A172 (cell line): ENCODE measurements around the gene SYNDIG1. TPM values are rescaled to one million over a fixed set of nuclear protein-coding genes. Genes with fewer than 3 reads are reported as not detected.

Experiments used
- DNase-seq: peaks from one replicate; pipeline ENCODE4 v3.0.0-alpha.2; 2015; ENCODE audit warnings: low spot score
- total RNA-seq: library from RNA; depleted of rRNA; stranded (reverse); fragments of >200 nt; shearing (Covaris generic); gene quantifications from 2 replicates; pipeline ENCODE4 v1.2.3, GENCODE V29; 2014

SYNDIG1 gene
- total RNA-seq, 1 experiment from 2014 or later = 5.2 TPM

DNA sequence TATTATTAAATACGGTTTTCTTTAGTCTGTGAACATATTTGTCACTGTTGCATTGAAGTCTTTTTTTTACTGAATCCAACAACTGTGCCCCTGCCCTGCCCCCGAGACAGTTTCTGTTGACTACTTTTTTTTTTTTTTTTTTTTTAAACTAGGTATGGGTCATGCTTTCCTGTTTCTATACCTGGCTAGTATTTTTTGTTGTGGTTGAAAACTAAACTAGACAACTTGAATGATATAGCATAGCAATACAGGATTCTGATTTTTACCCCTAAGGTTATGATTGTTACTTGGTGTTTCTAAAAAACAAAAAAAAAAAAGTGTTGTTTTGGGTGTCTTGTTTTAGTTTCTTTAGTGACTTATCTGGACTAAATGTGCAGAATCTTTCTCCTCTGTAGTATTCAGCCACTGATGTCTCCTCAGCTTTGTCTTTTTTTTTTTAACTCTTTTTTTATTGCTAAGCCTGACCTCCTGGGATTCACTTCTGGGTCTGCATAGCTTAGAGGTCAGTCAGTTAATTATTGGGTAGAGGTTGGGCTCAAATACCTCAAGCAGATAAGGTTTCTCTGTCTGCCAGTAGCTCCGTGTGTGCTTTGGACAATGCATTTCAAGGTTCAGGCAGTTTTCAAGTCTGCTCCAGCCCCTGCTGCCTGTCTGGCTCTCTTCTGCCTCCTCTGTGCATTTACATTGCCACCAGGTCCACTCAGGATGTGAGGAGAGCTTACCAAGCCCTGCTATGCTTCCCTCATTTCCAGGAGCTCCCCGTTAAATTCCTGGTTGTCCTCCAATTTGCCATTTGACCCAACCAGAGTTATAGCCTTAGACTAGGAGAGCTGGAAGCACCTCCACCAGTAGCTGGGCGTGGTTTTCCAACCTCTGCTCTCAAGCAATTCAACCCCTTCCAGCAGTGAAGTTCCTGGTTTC lies 91.4 kb downstream of the SYNDIG1 start:
- peak; percentile 21 for DNase-seq

DNA sequence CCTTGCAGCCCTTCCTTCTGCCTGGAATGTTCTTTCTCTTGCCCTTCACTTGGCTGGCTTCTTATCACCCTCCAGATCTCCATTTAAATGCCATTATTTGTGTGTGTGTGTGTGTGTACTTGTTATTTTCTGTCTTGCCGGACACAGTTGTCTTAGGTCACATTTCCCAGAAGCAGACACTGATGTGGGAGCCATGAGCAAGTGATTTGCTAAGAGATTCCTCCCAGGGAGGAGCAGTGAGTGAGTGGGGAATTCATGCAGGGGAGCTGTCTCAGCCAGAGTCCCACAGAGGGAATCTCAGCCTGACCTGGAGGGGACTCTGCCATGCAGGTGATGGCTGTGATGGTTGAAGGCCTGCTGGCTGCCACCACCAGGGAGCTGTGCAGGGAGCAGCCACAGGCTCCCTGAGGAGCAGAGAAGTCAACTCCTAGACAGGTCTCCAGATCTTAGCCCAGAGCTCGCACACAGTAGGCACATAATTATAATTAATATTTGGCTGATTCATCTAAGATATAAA lies 96.5 kb downstream of the SYNDIG1 start:
- no peak for DNase-seq

DNA sequence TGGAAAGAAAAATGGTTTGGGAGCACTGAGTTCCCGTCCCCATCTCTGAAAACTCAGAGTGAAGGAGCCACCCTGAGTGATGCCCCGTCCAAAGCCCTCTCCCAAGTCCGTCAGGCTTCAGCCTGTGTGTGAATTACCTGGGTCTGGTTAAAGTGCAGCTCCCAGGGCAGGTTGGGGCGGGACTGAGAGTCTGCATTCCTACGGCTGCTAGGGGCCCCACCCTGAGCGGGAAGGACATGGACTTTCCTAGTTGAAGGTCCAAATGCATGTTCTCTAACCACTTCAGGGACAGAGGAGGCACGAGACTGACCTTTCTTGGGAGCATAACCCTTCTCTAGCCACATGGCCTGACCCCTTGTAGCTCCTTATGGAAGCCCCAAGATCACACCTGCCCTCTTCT lies 97.2 kb downstream of the SYNDIG1 start:
- no peak for DNase-seq

DNA sequence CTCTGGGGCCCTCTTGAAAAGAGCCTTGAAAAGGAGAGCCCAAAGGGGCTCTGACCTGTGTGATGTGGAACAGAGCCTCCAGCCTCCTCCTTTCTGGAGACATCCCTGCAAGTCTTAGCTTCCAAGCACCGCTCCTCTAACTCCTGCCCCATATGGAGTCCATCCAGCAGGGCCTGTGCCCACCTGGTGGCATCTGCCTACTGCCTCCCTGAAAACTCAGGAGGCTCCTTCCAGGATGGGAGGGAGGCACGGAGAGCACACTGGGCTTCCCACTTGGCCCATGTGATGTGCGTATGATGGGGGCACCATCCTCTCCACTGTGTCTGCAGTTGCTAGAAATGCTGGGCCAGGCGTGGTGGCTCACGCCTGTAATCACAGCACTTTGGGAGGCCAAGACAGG lies 98.1 kb downstream of the SYNDIG1 start:
- no peak for DNase-seq

DNA sequence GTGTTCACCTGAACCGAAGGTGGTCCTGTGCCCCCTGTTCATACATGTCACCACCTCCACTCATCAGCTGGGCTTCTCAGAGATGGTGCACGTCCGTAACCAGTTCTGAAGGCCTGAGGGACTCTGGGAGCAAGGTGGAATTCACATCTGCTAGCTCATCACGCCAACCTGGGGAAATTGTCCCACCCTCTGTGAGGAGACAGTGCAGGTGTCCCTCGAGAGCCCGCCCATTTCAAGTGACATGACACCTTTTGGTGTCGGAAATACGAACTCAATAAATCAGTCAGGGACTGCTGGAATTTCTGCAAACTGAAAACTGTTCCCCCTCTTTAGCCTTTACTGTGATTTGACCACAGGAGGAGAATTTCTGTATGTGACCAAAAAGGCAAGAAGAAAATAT lies 99.4 kb downstream of the SYNDIG1 start:
- DNase-seq = no peak

DNA sequence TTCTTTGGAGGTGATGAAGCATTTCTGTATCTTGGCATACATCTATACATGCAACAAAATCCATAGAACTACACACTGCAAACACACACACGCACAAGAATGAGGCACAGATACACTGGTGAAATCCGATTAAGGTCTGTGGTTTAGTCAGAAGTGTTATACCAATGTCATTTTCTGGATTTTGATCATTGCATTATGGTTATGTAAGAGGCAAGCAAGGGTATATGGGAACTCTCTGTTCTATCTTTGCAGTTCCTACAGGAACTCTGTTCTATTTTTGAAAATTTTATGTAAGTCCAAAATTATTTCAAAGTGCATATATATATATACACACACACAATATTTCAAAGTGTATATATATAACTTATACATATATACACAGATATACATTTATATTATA lies 101.7 kb downstream of the SYNDIG1 start:
- DNase-seq = no peak

DNA sequence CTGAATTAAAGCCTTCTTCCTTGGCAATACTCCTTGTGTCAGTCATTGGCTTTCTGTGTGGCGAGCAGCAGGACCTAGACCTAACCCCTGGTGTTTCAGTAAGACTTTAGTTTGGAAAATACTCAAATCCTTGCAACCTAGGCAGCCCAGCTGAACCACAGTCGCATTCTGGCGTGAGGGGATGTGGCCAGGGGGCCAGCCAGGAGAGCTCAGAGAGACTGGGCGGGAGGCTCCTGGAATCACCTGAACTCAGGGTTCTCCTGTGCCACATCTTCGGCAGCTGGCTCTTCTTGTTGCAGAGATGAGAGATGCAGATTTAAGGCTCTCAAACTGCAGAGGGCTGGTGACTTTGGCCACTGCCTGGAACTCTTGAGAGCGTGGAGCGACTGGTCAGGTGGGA lies 102.7 kb downstream of the SYNDIG1 start:
- no peak for DNase-seq

DNA sequence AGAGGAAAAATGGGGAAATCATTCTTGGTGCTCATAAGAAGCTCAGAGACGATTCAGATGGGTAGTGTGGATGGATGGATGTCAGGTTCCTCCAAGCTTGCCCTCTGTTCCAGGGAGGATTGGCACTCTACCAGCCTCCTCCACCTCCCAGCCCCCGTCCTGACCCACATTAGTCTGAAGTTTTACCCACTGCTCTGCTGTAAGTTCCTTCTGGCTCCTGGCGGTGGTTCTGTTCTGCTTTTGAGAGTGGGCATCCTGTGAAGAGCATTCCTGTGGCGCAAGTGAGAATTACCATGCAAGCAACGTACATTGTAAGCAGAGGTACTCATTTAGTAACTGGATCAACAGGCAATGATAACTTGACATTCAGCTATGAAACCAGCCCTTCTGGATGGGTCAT lies 103.4 kb downstream of the SYNDIG1 start:
- DNase-seq = no peak

DNA sequence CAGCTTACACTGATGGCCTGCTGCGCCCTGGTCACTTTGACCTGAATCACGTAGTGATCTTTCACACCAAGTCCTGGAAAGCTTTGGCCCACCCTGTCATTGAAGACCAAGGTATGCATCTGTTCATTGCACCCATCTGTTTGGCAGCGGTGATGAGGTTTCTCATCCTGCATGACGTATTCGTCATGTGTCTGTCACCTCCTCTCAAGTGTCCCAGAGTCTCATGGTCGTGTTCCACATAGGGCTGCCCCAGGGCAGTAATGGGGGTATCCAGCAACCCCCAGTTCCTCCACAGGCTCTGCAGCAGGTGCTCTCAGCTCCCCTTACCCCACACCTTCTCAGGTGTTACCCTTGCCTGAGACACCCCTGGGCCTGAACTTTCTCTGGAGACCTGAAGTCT lies 104.1 kb downstream of the SYNDIG1 start:
- no peak for DNase-seq

DNA sequence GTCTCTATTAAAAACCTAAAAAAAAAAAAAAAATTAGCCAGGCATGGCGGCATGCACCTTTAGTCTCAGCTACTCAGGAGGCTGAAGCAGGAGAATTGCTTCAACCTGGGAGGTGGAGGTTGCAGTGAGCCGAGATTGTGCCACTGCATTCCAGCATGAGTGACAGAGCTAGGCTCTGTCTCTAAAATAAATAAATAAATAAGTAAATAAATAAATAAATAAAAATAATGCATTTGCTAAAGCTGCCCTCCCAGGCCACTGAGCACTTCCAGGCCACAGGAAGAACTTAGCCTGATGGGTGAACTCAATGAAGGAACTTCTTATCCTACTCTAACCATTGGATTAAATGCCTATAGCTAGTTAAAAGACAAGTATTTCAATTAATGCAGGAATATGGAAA lies 104.9 kb downstream of the SYNDIG1 start:
- DNase-seq = no peak

DNA sequence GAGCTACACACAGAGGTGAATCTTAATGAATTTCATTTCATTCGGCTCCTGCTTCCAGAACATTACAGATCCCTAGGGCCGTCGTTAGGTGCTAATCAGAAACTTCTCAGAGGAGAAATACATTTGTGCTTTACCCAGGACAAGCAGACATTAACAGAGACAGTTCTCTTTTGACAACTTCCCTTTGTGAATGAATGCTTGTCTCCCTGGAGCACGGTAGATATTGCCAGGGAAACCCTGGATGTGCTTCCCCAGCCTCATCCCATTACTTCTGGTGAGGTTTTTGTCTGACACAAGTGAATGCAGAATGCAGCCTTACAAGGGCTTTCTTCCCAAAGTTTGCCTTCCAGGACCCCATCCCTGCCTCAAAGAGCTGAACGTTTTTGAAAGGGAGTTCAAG lies 105.4 kb downstream of the SYNDIG1 start:
- no peak for DNase-seq

DNA sequence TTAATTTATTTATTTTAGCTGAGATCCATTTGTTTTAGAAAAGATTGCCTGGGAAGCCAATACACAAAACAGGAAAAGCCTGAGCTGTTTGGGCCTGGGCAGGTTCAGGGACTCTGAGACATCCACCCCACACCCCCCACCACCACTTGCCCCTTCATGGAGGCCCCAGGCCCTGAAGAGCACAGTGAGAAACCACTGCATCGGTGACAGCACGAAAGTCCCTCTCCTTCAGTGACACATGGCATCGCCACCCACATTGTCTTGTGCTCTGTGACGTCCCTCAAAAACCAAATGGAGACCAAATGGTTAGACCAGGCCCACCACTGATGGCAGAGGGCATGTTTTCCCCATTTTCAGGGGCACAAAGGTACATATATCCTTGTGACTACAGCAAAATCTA lies 106.4 kb downstream of the SYNDIG1 start:
- DNase-seq = no peak

DNA sequence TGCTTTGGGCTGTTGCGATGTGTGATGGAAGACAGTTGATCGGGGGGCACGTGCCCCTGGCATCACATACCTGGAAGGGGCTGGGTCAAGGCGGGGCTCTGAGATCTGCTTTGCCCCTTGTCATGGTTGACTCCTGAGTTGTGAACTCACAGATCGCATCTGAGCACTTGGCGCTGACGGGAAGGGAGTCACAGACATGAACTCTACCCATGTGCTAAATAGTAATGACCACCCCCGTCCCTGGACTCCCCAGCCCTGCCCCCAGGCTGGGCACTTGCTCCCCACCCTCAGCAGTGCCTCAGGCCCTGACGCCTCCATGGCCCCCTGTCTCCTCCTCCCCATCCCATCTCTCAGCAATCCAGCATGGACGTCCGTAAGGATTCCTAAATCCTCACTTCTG lies 107.0 kb downstream of the SYNDIG1 start:
- no peak for DNase-seq

DNA sequence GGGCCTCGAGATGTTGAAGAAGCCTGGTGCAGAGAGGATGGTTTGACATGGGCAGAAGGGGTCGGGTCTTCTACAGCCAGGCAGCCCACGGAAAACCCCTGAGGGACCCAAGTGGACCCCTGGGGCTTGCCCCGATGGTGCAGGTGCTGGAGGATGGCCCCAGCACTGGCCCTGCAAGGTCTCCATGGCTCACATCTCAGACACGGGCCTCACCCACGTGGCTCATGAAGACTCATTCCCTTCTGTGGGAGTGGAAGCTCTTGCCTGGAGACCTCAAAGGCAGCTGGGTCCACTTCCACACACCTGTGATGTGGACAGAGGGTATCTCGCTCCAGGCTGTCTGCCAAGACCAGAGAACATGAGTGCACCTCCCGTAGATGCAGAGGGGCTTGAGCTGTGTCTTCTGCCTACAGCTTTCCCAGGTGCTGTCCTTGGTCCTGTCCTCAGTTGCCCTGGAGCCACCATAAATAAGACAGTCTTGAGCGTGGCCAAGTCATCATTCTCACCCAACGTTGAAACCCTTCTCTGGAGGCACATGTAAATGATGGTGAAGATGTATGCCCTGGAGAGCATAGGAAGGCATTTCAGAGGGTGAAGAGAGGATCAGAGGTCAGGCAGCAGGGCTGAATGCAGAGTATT lies 108.0 kb downstream of the SYNDIG1 start:
- DNase-seq = no peak

DNA sequence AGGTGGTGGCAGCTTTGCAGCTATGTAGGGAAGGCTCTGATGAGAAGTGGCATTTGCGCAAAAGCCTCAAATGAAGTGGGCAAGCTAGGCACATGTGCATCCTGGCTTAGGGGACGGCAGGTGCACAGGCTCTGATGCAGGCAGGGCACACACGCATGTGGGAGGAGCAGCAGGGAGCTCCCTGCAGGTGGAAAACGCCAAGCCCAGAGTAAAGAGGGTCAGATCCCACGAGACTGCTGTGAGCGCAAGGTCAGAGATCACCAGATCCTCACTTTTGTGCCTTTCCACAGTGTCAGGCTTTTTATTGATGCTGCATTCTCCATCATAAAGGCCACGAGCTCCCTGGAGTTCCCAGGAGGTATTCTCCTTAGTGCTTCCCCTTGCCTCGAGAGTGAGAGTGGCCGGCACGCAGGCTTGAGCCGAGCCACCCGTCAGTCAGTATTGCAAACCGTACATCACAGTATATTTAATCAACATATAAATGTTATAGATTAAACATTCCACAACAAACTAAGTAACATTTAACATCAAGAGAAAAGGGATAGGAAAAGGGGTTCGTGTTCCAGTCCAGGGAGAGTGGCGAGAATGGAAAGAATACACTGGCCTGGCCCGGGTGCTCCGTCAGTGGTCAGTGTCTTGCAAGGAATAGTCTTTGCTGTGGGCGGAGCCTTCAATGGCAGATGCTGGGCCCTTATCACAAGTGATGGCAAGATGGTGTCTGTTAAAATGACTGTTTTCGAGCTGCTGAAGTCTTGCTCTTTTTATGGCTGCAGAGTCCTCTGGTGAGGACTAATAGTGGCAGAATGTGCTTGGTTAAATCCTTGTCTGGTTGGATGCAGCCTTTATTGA lies 109.4 kb downstream of the SYNDIG1 start:
- DNase-seq = no peak

DNA sequence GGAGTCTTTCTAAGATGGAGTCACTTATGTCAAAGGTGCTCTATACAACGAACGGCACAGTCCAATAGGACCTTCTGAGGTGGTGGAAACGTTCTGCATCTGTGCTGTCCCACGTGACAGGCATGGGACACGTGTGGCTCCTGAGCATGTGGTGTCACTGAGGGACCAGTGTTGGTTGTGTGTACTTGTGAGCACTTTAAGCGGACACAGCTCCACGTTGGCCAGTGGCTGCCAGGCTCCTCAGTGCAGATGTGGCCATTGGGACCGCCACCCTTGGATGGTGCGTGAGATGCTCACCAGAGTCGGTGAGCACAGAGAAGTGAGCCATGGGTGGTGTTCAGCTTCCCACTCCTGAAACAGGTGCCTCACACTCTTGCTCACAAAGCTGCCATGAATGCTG lies 110.0 kb downstream of the SYNDIG1 start:
- DNase-seq = no peak

DNA sequence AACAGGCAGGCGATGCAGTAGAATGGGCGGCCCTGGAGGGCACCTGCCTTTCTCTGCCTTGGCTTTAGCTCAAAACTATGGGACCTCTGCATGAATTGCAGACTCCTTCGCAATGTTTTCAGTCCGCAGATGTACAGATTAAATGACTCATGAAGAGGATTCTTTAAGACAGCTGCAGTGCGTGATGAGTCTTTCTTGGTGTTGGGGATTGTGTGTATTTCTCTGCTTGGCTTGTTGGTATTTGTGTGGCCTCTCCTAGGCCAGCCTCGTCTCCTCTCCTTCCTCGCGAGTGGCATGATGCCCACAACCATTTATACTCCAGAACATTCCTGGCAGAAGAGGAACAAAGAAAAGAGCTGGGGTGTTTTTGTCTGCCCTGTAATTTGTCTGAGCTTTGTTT lies 110.6 kb downstream of the SYNDIG1 start:
- no peak for DNase-seq

DNA sequence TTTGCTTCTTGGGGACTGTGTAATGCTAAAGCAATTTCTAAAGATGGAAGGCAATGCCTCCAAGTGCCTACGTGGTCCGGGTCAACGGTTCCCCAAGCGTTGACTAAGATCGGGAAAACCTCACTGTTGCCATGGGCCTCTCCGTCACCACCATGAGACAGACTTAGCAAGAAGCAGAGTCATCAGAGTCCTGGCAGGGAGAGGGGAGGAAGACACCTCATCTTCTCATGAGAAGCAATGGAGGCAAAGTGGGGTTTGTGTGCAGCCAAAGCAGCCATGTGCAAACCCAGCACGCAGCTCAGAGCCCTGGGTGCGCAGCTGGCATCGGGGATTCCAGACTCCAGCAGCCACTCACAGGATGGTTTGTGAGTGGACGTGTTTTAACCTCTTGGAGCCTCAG lies 111.4 kb downstream of the SYNDIG1 start:
- no peak for DNase-seq

DNA sequence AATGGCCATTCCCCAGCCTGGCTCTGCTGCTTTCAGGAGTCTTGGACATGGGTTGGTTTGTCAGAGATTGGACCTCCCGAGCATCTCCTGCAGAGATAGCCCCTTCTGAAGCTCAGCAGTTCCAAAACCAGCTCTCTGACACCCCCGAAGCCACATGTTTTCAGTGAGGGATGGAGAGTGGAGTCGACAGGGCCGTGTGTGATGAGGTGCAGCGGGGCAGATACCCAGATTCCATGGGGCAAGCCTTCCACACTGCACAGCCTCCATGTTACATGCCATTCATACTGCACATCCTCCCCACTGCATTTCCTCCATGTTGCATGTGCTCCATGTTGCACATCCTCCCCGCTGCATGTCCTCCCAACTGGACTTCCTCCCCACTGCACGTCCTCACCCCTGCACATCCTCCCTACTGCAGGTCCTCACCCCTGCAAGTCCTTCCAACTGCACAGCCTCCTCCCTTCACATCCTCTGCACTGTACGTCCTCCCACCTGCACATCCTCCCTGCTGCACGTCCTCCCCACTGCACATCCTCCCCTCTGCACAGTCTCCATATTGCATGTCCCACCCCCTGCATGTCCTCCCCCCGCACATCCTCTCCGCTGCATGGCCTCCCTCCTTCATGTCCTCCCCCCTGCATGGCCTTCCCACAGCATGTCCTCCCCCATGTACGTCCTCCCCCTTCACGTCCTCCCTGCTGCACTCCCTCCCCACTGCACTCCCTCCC lies 112.2 kb downstream of the SYNDIG1 start:
- no peak for DNase-seq

DNA sequence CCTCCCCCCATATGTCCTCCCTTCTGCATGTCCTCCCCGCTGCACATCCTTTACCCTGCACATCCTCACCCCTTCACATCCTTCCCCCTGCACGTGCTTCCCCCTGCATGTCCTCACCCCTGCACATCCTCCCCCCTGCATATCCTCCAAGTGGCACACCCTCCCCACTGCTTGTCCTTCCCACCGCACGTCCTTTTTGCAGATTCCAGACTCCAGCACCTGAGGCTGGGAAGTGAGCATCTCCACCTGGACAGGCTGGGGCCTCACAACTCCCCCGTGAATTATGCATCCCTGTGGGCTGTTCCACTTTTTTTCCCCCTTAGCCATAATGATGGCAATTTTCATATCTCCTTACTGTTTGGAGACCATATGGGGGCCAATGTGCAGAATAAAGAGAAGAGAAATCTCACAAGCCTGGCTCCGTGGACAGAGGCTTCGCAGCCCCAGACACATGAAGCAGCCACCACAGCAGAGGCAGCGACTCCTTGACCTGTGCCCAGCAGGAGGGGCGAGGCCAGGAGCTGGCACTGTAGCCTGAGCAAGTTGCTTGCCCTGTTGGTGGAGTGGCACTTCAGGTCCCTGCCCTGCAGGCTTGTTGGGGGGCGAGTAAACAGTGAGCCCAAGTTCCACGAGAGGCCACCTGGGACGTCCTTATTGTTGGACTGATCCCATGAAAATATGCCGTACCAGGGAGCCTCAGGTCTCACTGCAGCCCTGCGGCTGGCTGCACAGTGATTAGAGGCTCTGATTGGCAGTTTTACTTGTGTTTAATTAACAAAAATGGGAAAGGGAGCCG lies 113.1 kb downstream of the SYNDIG1 start:
- DNase-seq = no peak
